Liver (tissue), 3 donors: Measurements from ENCODE around the gene CYB561A3.

Experiments used
- CTCF ChIP-seq: fragments of 150-350 bp; IDR thresholded peaks from 2 replicates; pipeline ENCODE4 v1.5.1; 2017; ENCODE audit warnings: improper control_type of control experiment, low read depth, low read length; ENCODE audit not compliant: missing input control
- GABPA ChIP-seq, 2 donors: IDR thresholded peaks in 1 of 2; conservative IDR thresholded peaks in 1 of 2; 2 replicates each; pipeline ENCODE4 v1.6.1; 2016; ENCODE audit warnings: antibody characterized with exemption in 2 of 2, mild to moderate bottlenecking in 1 of 2, moderate library complexity in 1 of 2
- HNF4A ChIP-seq, 2 donors: conservative IDR thresholded peaks; 2 replicates each; pipeline ENCODE4 v1.6.1; 2016; ENCODE audit warnings: antibody characterized with exemption in 2 of 2, mild to moderate bottlenecking in 2 of 2
- NR2F2 ChIP-seq: IDR thresholded peaks from 2 replicates; pipeline ENCODE4 v1.6.1; 2016; ENCODE audit warnings: antibody characterized with exemption
- RAD21 ChIP-seq, 2 donors: IDR thresholded peaks; 2 replicates each; pipeline ENCODE4 v1.6.1; 2016; ENCODE audit warnings: antibody characterized with exemption in 2 of 2, mild to moderate bottlenecking in 2 of 2
- REST ChIP-seq: IDR thresholded peaks from 2 replicates; pipeline ENCODE4 v1.6.1; 2016; ENCODE audit warnings: antibody characterized with exemption, mild to moderate bottlenecking
- RXRA ChIP-seq, 2 donors: IDR thresholded peaks; 2 replicates each; pipeline ENCODE4 v1.6.1; 2017 to 2018; ENCODE audit warnings: antibody characterized with exemption in 2 of 2, mild to moderate bottlenecking in 1 of 2
- TAF1 ChIP-seq: conservative IDR thresholded peaks from 2 replicates; pipeline ENCODE4 v1.6.1; 2016; ENCODE audit warnings: antibody characterized with exemption, mild to moderate bottlenecking
- donor health status: healthy.
- donor health status: healthy.

GRCh38 chr11:61380884-61381283, 19.2 kb upstream of the CYB561A3 start:
- no peak for TF ChIP-seq GABPA (IDR thresholded peaks at IDR 0.05 in 1 of 2, conservative IDR thresholded peaks at IDR 0.05 in 1 of 2)
- TF ChIP-seq REST = no peak
- no peak for TF ChIP-seq RAD21 (IDR thresholded peaks at IDR 0.05)
- TF ChIP-seq NR2F2 = no peak
- no peak for TF ChIP-seq TAF1
- TF ChIP-seq CTCF = no peak
- TF ChIP-seq RXRA (IDR thresholded peaks at IDR 0.05) = no peak
- no peak for TF ChIP-seq HNF4A (conservative IDR thresholded peaks at IDR 0.05)
